Mononuclear cell (primary cell): ENCODE data around the gene SLC6A12. TPM values are rescaled to one million over a fixed set of nuclear protein-coding genes. Genes with fewer than 3 reads are reported as not detected.

Experiments
- H3K27me3 ChIP-seq: 2 replicates; pipeline ENCODE4 v1.6.0; 2011; ENCODE audit warnings: low read length, control low read depth; ENCODE audit not compliant: insufficient read depth
- H3K4me1 ChIP-seq: 2 replicates; pipeline ENCODE4 v1.5.1; 2011; ENCODE audit warnings: mild to moderate bottlenecking, low read length, control low read depth; ENCODE audit not compliant: insufficient read depth
- H3K4me3 ChIP-seq: 2 replicates; pipeline ENCODE4 v1.5.1; 2011; ENCODE audit warnings: mild to moderate bottlenecking, low read length, moderate library complexity
- H3K9me3 ChIP-seq: 2 replicates; pipeline ENCODE4 v1.5.1; 2011; ENCODE audit warnings: low read depth, mild to moderate bottlenecking, control low read depth, low read length
- total RNA-seq: library from RNA; depleted of rRNA; stranded (reverse); fragments of >200 nt; gene quantifications from one replicate; pipeline ENCODE4 v1.2.3, GENCODE V29; 2012

The SLC6A12 gene
- total RNA-seq, 1 donor = 0.73 TPM

GRCh38 chr12:164207-164606 is 49.8 kb downstream of the SLC6A12 start:
- Histone ChIP-seq H3K9me3 (no peaks in the 10 kb centered on the region), H3K27me3 (no peaks in the 10 kb centered on the region), H3K4me3 (no peak overlapping the region), H3K4me1 (no peaks in the 10 kb centered on the region)

- Histone ChIP-seq H3K4me3 (no peak overlapping the region), H3K27me3 (no peaks in the 10 kb centered on the region), H3K9me3 (no peaks in the 10 kb centered on the region), H3K4me1 (no peaks in the 10 kb centered on the region)
These were observed 50.5 kb downstream of the SLC6A12 start for GRCh38 chr12:163406-163986.

GRCh38 chr12:162467-163307 is 51.3 kb downstream of the SLC6A12 start:
- H3K9me3 ChIP-seq = no peaks in the 10 kb centered on the region
- no peaks in the 10 kb centered on the region for H3K27me3 ChIP-seq
- H3K4me1 ChIP-seq = no peaks in the 10 kb centered on the region
- no peak overlapping the region for H3K4me3 ChIP-seq

- Histone ChIP-seq H3K27me3 (no peaks in the 10 kb centered on the region), H3K4me3 (no peak overlapping the region), H3K4me1 (no peaks in the 10 kb centered on the region), H3K9me3 (no peaks in the 10 kb centered on the region)
These were observed 52.1 kb downstream of the SLC6A12 start for GRCh38 chr12:161823-162222.

GRCh38 chr12:160858-161257 is 53.1 kb downstream of the SLC6A12 start:
- Histone ChIP-seq H3K4me3 (no peak overlapping the region), H3K9me3 (no peaks in the 10 kb centered on the region), H3K27me3 (no peaks in the 10 kb centered on the region), H3K4me1 (no peaks in the 10 kb centered on the region)

GRCh38 chr12:159156-159782 is 54.7 kb downstream of the SLC6A12 start:
- Histone ChIP-seq H3K27me3 (no peaks in the 10 kb centered on the region), H3K4me1 (no peaks in the 10 kb centered on the region), H3K9me3 (no peaks in the 10 kb centered on the region), H3K4me3 (no peak overlapping the region)

- Histone ChIP-seq H3K9me3 (no peaks in the 10 kb centered on the region), H3K27me3 (no peaks in the 10 kb centered on the region), H3K4me1 (no peaks in the 10 kb centered on the region), H3K4me3 (no peak overlapping the region)
These were observed 56.3 kb downstream of the SLC6A12 start for GRCh38 chr12:157644-158043.

GRCh38 chr12:156945-157344 is 57.0 kb downstream of the SLC6A12 start:
- Histone ChIP-seq H3K4me1 (no peaks in the 10 kb centered on the region), H3K9me3 (no peaks in the 10 kb centered on the region), H3K27me3 (no peaks in the 10 kb centered on the region), H3K4me3 (no peak overlapping the region)

- Histone ChIP-seq H3K4me3 (no peak overlapping the region), H3K9me3 (no peaks in the 10 kb centered on the region), H3K4me1 (no peaks in the 10 kb centered on the region), H3K27me3 (no peaks in the 10 kb centered on the region)
These were observed 58.3 kb downstream of the SLC6A12 start for GRCh38 chr12:155646-156045.

GRCh38 chr12:155006-155405 is 59.0 kb downstream of the SLC6A12 start:
- Histone ChIP-seq H3K9me3 (no peaks in the 10 kb centered on the region), H3K4me3 (no peak overlapping the region), H3K4me1 (no peaks in the 10 kb centered on the region), H3K27me3 (no peaks in the 10 kb centered on the region)

- Histone ChIP-seq H3K9me3 (no peaks in the 10 kb centered on the region), H3K4me1 (no peaks in the 10 kb centered on the region), H3K4me3 (no peak overlapping the region)
These were observed 59.9 kb downstream of the SLC6A12 start for GRCh38 chr12:154058-154457.

GRCh38 chr12:153080-153746 is 60.7 kb downstream of the SLC6A12 start:
- no peaks in the 10 kb centered on the region for H3K9me3 ChIP-seq
- H3K4me1 ChIP-seq = no peaks in the 10 kb centered on the region
- H3K4me3 ChIP-seq = no peak overlapping the region
- H3K27me3 ChIP-seq = no peaks in the 10 kb centered on the region

More at GRCh38 chr12:154058-154457, 59.9 kb downstream of the SLC6A12 start:
- no peaks in the 10 kb centered on the region for H3K27me3 ChIP-seq

- Histone ChIP-seq H3K9me3 (no peaks in the 10 kb centered on the region), H3K4me1 (no peaks in the 10 kb centered on the region), H3K27me3 (no peaks in the 10 kb centered on the region), H3K4me3 (no peak overlapping the region)
These were observed 61.5 kb downstream of the SLC6A12 start for GRCh38 chr12:152440-152839.

GRCh38 chr12:151579-151978 is 62.4 kb downstream of the SLC6A12 start:
- Histone ChIP-seq H3K9me3 (no peaks in the 10 kb centered on the region), H3K4me1 (no peaks in the 10 kb centered on the region), H3K27me3 (no peaks in the 10 kb centered on the region)

More at GRCh38 chr12:151579-151978, 62.4 kb downstream of the SLC6A12 start:
- H3K4me3 ChIP-seq = no peak overlapping the region
